ENCODE data around the gene SAG.

SAG gene

DNA sequence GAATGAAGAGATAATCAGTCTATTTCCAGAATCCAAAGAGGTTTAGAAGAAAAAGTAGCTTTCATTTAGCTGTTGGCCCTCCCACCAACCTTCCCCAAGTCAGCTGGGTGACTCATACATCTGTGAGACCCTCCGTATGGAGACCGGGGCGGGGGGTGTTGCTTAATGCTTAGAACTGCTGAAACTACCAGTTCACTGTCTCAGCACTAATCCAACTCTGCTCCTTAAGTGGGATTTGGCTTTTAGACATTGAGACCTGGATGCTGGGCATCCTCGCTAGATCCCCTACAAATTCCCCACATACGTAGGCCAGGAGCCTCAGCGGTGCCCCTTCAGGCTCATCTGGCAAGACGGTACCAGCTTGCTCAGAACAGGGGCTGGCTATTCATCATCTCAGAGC lies at the start of gene SAG:
TSS of gene SAG (plus strand) at position 252 of the 400 bp plus-strand sequence. CDS start 1,374 bp downstream, outside the sequence.
- DNase-seq, result no peak

DNA sequence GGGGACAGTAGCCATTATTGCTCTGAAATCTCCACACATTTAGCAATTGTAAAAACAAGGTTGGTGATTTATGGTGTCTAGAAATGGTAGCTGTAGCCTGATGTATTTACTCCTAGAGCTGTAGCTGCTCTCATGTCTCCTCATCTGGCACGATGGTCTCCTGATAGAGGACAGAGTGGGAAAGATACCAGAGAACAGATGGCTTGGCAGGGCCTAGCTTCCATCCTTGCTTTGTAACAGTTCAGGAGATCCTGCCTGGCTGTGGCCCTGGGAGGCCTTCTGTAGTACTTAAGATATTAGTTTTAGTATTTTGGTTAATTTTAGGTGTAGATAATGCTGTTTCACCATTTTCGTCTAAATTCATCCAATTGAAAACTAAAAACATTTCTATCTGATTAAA lies 49.4 kb upstream of the SAG start:
- DNase-seq, result no peak

DNA sequence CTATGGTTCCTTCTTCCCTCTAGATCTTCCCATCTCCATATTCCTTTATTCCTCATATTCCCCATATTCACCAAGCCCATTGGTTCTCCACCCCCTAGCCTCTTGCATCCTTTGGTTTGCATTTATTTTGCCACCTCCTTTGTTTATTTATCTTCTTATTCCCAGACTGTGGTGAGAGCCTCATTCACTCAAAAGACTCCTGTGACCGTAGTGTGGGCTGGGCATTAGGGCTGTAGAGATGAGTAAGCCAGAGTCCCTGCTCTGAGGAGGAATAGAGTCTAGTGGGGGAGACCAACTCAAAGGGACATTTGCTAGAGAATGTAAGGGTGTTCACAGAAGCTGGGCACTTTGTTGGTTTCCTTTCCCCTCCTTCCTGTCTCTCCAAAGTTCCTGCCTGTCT lies 47.9 kb upstream of the SAG start:
- DNase-seq, result no peak

DNA sequence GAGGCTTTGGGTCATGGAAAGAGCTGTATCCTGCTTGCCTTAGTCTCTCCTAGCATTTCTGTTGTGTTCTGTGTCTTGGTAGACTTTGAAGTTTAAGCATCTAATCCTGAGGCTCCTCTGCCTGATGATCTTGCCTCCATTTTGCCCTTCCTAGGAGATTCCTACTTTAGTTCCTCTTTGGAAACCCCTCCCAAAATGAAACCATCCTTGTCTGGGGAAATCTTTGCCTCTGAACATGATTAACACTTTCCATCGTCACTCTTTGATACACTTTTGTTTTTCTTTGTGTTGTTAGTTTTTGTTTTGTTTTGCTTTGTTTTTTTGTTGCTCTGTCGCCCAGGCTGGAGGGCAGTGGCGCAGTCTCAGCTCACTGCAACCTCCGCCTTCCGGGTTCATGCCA lies 47.0 kb upstream of the SAG start:
- no peak for DNase-seq

DNA sequence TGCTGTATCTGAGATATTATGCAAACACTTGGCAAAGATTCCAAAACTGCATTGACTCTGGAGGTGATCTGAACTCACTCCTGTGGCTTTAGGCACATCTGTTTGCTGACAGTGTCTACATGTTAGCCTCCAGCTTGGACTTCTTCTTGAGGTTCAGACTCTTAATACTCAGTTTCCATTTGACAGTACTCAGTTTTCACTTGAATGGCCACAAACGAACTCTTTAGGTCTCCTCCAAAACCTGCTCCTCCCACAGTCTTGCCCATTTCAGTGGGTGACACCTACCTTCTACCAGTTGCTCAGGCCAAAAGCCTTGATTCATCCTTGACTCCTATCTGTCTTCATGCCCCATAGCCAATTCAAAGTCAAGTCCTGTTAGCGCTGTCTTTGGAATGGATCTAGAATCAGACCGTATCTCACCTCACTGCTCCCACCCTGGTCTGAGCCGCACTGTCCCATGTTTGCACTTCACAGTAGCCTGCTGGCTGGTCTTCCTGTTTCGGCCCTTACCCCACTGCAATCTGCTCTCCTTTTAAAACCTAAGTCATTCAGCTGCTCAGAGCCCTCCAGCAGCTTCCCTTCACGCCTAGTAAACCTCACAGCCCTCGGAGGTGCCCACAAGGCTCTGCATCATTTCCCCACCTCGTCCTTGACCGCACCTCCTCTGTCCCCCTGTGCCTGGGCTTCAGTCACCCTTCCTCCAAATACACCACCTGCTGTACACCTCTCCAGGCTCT lies 45.6 kb upstream of the SAG start:
- no peak for DNase-seq

DNA sequence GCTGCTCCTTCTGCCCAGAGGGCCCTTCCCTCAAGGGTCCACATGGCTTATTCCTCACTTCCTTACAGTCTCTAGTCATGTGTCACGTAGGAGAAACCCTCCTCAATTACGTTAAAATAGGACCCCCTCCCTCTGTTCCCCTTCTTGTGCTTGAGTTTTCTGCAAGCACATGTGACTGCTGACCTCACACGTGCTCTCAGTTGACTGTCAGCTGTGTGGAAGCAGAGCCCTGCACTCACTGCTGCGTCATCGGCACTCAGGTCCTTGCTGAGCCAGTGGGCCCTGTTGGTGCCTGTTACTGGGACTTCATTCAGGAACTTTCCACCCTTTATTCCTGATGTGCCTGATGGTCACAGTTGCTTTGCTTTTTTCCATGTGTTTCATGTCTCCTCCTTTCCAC lies 45.1 kb upstream of the SAG start:
- DNase-seq, result no peak

DNA sequence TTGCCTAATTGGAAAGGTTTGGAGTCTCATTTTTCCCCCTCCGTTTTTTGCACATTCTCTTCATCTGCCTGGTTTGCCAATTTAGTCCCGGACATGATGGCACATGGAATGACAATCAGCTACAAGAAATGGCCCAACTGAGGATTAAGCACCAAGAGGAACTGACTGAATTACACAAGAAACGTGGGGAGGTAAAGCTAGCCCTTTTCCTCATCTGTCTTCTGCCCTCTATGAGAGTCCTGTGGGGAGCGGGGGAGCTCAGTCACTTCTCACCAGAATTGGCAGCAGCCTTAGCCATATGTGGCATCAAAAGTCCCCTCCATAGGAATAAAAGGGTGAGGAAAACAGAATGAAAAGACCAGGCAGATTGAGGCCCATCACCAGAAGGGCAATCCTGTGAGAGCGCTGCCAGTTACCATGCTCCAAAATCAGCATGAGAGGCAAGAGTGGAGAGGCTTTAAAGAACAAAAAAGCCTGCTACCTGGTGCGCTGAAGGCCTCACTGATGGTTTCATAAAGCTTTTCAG lies 44.5 kb upstream of the SAG start:
- DNase-seq, result no peak

DNA sequence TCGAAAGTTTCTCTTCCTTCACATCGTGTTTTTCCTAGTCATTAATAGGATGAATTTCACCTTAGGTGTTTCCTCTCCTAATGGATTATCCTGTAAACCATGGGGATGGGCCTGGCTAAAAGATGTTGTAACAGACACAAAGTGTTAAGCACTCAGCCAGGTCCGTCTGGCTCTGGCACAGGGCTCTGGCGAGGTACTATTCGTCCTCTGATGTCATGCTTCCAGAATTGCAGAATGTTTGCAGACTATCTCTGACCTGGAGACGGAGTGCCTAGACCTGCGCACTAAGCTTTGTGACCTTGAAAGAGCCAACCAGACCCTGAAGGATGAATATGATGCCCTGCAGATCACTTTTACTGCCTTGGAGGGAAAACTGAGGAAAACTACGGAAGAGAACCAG lies 42.9 kb upstream of the SAG start:
- no peak for DNase-seq

DNA sequence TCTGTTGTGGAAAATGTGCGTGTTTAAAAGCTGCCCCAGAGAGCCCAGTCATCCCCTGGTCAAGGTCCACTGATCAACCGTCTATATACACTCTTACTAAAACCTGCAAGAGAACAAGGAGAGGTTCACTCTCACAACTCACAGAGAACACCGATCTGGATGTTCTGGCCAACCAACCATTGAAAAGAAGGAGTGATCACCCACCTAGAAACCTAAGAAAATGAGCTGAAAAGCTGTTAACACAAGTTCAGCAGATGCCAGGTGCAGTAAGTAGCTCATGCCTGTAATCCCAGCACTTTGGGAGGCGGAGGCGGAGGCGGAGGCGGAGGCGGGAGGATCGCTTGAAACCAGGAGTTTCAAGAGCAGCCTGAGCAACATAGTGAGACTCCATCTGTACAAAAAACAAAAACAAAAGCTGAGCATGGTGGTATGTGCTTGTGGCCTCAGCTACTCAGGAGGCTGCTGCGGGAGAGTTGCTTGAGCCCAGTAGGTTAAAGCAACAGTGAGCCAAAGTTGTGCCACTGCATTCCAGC lies 41.7 kb upstream of the SAG start:
- no peak for DNase-seq

DNA sequence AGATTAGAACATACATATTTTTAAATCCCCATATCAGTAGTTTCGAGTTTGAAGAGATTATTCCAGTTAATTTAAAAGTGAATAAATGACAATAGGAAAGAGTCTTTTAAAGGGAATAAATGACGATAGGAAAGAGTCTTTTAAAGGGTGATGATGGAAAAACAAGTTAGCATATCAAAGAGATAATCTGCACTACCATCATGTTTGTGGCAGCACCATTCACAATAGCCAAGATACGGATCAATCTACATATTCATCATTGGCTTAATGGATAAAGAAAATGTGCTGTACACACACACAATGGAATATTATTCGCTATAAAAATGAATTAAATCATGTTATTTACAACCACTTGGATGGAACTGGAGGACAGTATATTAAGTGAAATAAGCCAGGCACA lies 41.1 kb upstream of the SAG start:
- no peak for DNase-seq

DNA sequence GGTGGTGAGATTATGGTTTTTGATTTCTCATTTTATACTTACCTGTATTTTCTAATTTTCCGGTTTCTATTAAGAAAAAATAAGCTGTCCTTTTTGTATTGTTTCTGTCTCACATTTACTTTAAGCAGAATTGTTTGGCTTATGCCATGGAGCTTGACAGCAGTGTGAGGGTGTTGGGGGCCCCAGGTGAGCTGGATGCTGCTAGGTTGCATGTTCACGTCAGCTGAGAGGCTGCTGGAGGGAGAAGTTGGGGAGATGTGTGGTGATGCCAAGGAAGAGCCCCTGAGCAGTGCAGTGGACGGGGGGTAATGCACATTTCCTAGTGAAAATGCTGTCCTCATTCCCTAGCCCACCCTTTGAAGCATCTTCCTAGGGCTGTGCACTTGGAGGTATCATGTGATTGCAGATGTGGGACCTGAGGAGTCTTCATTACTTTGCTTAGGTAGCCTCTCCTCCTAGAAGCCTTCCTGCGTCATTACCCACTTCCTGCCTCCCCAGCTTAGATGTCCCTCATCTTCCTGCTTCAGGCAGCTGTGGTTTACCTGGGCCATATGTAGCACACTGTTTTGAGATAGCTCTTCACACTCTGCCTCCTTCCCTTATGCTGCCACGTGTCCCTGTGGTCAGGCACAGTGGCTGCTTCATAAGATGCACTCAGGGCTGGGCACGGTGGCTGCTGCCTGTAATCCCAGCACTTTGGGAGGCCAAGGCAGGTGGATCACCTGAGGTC lies 39.9 kb upstream of the SAG start:
- no peak for DNase-seq

DNA sequence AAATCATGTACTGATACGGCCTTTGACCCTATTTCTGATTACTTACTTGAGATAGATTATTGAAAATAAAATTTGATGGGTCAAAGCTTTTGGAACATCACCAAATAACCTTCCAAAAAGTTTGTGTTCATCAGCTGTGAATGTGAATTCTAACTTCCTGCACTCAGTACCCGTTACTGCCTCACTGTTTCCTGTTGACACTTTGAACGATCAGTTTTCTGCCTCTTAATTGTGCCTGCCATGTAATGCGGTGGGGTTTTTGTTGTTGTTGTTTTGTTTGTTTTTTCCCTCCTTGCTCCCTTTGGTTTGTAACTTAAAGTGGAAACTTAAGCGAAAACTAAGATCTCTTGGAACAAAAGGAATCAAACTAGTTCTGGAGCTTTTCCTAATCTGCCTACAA lies 37.2 kb upstream of the SAG start:
- DNase-seq, result no peak

DNA sequence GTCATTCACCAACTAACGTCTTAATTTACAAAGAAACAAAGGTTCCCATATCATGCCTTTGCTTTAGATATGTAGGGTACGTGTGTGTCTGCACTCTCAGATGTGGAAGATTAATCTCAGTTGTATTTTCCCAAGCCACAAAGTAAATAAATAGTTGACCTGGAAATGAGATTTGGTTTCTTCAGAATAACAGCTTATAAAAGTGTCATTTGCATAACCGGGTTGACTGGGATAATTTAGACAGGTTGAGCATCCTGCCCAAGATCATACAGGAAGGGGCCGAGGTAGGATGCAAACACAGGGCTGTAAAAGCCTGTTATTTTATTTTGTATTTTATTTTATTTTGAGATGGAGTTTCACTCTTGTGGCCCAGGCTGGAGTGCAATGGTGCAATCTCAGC lies 36.7 kb upstream of the SAG start:
- DNase-seq, result no peak

DNA sequence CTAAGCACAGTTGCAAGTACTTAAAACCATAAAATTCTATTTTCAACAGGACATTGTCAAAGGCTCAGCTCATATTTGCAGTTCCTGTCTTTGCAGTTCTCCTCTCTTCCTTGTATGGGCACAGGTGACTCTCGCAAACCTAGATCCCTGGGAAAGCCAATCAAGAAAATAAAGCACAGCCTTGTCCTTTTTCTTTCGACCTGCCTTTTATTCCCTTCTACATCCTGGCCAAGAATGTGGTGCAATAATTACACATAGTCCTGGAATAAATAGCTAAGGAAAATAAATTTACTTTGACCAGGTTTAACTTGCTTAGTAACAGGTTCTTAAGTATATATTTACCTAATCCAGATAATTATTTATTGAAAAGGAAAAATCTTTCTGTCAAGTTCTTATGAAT lies 35.9 kb upstream of the SAG start:
- peak; percentile 14 for DNase-seq

DNA sequence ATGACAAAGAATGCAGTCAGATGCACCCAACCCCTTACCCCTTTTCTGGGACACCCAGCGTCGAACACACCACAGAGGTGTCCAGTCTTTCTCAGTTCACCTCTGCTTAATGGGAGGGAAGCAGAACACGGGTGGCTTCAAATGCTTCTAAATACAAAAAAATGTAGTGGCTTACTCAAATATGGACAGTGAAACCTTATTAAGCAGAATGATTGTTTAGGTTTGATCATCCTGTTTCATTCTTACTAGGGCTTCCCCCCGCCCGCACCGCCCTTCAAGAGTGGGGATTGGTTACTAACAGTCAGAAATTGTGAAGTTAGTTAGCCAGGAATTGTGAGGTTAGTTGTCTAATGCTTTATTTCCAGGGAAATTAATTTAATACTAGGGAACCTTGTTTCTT lies 34.5 kb upstream of the SAG start:
- DNase-seq, result no peak

DNA sequence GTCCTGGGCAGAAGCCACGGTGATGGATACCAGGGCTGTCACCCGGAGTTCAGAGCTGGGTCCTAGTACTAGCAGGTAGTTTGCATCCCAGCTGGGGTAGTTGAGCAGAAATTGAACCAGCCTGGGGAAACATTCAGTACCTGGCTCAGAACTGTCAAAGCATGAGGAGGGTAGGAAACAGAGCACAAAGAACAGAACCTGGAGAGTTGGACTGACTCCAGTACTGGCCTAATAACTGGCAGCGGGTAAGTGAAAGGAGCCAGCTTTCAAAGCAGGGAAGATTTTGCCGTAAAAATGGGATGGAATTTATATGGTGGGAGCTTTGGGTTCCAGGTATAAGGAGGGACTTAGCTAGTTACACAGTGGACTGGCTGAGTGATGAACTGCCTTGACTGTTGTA lies 32.4 kb upstream of the SAG start:
- no peak for DNase-seq

DNA sequence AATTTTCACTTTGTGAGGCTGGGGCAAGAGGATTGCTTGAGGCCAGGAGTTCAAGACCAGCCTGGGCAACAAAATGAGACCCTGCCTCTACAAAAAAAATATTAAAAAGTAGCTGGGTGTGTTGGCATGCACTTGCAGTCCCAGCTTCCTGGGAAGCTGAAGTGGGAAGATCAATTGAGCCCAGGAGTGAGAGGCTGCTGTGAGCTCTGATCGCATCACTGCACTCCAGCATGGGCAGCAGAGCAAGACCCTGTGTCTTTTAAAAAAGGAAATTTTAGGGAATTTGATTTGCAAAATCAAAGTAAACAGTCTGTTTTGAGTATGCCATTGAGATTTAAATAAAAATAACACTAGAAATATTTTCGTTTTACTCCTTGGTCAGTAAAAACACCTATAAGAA lies 28.7 kb upstream of the SAG start:
- DNase-seq, result no peak

DNA sequence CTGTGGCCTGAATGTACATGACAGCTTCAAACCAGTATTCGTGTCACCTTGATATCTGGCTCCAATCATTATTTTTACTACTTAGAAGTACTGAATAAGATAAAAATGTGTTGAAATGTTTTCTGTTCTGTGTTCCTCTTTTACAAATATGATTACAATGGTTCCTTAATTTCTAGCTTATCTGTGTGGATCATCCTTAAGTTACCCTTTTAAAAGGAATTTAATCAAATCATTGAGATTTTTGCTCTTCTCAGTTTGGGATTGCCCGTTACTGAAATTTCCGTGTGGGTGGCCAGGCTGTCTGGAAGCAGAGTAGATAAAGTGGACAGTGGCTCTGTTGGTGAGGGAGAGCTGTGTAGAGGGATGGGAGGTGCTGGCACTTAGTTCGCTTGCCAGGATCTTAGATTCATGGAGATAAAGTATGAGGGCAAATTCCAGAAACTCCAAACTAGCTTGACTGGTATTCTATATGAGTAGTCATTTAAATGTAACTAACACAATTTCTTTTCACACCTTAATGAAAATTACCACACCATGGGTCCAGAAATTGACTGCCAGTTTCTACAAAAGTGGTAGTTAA lies 27.4 kb upstream of the SAG start:
- no peak for DNase-seq

DNA sequence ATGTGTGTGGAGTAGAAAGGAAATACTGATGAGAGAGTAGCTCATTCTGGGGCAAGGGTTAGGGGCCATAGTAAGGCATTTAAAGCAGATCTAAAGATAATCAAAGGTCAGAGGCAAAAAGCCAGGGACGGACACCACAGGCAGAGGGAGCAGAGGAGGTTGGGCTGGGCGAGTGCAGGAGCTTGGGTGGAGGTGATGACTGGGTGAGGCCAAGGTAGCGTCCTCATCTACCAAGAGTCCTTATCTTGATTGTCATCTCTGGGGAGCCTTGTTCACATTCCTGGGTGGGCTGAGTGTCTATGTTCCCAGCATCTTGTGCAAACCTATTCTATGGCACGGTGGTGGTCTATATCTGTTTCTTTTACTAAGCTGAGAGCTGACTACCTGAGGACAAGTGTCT lies 26.1 kb upstream of the SAG start:
- no peak for DNase-seq

DNA sequence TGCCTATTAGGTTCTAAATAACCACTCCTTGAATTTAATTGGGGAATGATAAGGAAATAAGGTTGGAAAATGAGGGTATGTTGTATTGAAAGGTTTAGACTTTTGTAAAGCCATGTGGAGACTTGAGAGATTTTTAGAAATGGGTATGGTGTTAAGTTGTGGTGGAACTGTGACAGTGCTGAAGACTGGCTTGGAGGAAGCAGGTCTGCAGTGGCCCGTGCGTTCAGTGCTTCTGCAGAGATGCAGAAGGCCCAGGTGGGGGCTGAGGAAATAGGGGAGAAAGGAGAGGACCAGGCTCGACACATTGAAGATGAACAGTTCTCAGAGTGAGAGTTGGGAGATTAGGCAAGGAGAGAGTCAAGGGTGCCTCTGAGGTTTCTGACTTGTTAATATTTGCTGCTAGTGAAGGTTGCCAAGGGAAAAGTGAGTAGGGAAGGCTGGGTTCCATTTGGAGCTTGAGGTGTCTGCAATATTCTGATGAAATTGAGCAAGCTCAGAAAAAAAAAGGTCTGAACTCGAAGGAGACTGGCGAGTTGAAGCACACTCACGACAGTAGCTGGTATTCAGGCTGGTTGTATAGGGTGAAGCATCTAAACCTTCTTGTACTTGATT lies 25.5 kb upstream of the SAG start:
- no peak for DNase-seq

DNA sequence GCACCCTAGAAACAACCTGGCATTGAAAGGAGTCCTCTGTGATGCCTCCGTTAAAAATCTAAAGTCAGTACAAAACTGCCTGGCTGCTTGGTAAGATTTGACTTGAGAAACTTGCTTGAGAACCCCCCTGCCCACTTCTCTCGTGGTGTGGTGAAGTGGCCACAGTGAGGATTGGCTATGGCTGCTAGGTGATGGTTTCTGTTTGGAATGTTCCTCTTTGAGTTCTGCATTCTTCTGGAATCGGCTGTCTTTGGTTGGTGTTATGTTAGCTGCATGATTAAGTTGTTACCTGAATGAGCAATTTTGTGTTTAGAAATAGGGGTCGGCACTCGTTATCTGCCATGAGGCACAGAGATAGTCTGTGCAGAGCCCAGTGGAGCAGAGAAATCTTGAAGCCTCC lies 21.7 kb upstream of the SAG start:
- DNase-seq, result no peak

DNA sequence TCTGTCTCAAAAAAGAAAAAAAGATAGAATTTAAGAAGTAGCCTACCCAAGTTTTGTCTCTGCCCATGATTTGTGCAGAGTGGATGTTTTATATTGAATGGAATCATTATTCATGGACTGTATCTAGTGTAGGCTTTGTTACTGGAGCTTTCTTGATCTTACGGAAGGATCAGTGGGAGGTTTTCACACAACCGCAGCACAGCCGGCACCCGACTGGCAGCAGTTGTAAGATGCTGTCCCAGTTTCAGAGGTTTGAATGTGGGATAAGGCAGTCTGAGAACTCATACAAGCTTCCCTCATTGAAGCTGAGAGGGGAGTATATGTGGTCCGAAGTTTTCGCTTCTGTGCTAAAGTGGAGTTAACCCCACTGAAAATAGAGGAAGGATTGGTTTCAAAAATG lies 19.7 kb upstream of the SAG start:
- no peak for DNase-seq

DNA sequence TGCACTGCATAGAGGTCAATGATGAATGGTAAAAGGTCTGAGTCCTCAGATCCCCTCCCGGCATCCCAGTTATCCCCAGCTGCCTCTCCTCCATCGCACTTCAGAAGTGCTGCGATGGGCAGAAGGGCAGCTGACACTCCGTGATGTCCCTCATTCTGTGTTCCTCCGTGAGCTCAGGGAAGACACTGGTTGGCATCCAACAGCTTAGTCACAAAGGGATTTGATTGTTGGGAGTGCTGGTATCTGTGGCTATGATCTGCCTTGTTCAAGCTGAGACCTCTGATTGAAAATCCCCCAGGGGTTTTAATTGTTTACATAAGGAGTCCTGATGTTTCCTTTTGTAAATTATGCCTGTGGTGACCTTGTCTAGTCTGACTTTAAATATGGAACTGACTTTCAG lies 19.0 kb upstream of the SAG start:
- DNase-seq, result no peak

DNA sequence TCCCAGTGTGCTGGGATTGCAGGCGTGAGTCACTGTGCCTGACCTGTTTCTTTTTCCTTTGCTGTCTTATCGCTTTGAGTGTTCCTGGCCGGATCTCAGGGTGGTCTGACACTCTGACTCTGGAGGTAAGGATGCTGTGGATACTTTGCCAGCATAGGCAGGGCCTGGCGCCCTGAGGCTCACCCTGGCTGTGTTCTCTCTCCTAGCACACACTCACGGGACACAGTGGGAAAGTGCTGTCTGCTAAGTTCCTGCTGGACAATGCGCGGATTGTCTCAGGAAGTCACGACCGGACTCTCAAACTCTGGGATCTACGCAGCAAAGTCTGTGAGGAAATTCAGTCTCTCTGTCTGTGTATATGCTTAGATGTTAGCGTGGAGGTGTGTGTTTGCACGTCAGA lies 18.0 kb upstream of the SAG start:
- no peak for DNase-seq
